Activated T-cell treated with anti-CD3 and anti-CD28 coated beads, Interleukin-2, amount 50 U/mL, for 4 hours (primary cell): ENCODE data around the gene LAMC1. TPM values are rescaled to one million over a fixed set of nuclear protein-coding genes. Genes with fewer than 3 reads are reported as not detected.

Experiments
- ATAC-seq, 2 donors: fragments of 200-7000 bp; cut with Tn5 transposase; one replicate each; pipeline ENCODE4 v1.10.0; 2021
- DNase-seq: peaks from one replicate; pipeline ENCODE4 v3.0.0-alpha.2; 2020
- H3K27me3 Mint-ChIP-seq: one replicate; pipeline ENCODE4 v1.8.0; 2021; ENCODE audit warnings: low read depth, mixed read lengths
- H3K36me3 Mint-ChIP-seq: one replicate; pipeline ENCODE4 v1.8.0; 2022; ENCODE audit warnings: mixed read lengths; ENCODE audit not compliant: insufficient read depth
- H3K4me1 Mint-ChIP-seq: one replicate; pipeline ENCODE4 v1.8.0; 2021; ENCODE audit warnings: low read depth, mixed read lengths
- H3K4me3 Mint-ChIP-seq: one replicate; pipeline ENCODE4 v1.8.0; 2021; ENCODE audit warnings: mild to moderate bottlenecking, moderate library complexity, mixed read lengths
- H3K9me3 Mint-ChIP-seq: one replicate; pipeline ENCODE4 v1.8.0; 2021; ENCODE audit warnings: mixed read lengths
- total RNA-seq, 3 donors: library from RNA; stranded (reverse); gene quantifications; one replicate each; pipeline ENCODE4 v1.2.1, GENCODE V29; 2021

LAMC1 gene
- total RNA-seq, 3 donors from 2014 or later = 0.61 to 1.0 (median 0.84) TPM

DNA sequence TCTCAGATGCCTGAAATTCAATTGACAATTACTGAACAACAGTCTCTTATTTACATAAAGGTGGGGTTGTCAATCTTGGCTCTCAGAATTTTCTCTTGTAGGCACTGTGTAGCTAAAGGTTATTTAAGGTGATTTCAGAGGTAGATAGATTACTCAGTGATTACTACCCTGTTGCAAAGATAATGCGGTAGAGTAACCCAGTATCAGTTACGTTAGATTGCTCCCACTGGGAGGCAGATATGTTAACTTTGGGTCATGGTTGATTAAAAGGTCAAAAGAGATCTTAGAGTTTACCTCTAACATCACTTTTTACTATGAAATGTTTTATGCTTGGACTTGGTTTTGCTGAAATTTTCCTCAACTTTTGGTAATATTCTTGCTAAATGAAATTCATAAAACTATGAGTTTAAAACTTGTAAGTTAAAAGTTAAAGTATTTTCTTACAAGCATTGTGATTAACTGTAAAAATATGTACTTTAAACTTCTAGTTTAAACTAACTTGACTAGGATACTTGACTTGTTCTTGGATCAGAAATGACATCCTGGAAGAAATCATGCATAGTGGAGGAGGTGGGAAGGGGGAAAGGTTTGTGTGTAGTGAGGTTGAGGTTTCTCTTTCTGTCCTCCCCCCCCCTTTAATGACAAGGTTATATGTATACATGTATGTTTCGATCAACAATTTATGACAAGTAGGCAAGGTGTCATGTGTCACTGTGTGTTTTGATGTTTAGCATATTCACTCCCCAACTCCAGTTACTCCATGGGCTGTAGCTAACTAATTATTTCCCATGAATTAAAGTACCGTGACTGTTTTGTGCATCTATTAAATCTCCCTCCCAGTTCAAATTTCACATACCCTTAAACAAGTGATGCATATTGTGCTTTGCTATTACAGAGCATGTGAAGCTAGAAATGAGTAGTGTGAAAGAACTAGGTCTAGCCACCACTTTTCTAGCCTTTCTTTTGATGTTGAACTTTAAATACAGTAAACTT is 2.9 kb downstream of the LAMC1 start:
- H3K36me3 Mint-ChIP-seq = no peaks in the 10 kb centered on the region
- peaks cover 72% of the 10 kb centered on the region for H3K27me3 Mint-ChIP-seq
- ATAC-seq (no peak), DNase-seq (no peak)
- H3K9me3 Mint-ChIP-seq = peaks cover 4% of the 10 kb centered on the region
- H3K4me1 Mint-ChIP-seq = peaks cover 20% of the 10 kb centered on the region
- H3K4me3 Mint-ChIP-seq = no peak overlapping the region

DNA sequence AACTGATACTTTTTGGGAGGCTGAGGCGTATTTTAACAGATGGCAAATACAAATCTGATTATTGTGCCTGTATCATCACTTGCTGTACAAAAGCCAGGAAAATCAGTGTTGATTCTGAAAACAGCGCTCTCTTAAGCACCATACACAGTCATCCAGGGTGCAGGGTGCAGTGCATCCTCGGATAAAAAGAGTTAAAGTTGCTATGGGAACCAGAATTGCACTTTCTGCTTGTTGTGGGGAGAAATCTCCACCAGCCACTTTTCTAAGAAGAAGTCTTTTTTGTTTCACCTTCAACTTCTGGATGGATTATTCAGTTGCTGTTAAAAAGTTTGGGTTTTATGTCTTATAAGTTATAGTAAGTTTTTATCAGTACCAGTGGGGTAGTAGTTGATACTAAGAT is 3.8 kb downstream of the LAMC1 start:
- no peak for DNase-seq
- Mint-ChIP-seq H3K36me3 (no peaks in the 10 kb centered on the region), H3K9me3 (no peaks in the 10 kb centered on the region), H3K4me3 (no peak overlapping the region), H3K4me1 (peaks cover 17% of the 10 kb centered on the region), H3K27me3 (peaks cover 65% of the 10 kb centered on the region)
- no peak for ATAC-seq

DNA sequence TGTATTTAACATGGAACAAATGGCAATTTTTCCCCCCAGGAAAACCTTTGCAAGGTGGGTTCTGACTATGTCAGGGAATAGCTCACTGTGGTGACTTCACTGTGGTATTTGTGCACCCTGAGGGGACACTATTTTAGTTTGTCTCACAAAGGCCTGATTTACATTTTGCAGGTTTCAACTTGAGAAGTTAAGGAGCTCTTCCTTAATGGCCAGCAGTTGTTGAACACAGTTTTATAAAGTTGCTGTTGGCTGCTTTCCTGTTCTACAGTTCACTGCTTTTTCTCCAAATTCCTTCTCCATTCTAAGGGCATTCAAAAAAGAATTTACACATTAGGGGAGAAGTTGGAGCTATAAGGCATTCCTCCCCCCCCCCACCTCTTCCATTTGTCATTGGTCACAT is 4.6 kb downstream of the LAMC1 start:
- Mint-ChIP-seq H3K9me3 (no peaks in the 10 kb centered on the region), H3K36me3 (no peaks in the 10 kb centered on the region), H3K4me3 (no peak overlapping the region), H3K4me1 (peaks cover 13% of the 10 kb centered on the region), H3K27me3 (peaks cover 60% of the 10 kb centered on the region)
- ATAC-seq (no peak), DNase-seq (no peak)

DNA sequence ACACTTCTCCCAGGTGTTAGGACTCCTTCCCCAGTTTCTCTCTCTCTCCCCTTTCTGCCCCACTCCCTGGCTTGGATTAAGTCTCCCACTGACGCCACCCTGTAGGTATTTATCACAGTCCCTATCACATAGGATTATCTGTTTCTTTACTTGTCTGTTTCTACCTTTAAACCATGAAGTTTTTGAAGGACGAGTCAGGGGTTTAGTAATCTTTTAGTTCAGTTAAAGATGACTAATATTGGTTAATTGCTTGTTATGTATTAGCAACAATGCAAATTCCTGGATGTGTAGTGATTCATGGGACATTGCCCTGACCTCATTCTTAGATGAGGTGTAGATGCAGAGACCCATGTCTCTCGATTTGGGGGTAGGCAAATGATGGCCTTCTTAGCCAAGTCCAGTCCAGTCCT is 6.4 kb downstream of the LAMC1 start:
- Mint-ChIP-seq H3K36me3 (no peaks in the 10 kb centered on the region), H3K9me3 (no peaks in the 10 kb centered on the region)
- DNase-seq = no peak

DNA sequence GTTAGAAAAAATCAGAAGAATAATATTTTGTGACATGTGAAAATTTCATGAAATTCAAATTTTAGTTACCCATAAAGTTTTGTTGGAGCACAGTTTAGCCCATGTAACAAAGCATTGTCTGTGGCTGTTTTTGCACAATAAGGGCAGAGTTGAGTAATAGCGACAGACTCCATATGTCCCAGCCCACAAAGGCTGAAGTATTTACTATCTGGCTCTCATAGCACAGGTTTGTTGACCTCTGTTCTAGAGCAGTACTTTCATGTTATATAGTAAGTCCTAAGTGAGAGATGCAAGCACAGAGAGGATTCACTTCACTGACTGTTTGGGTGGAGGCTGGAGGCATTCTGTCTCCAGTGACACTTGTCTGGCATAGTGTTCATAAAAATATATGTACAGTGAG is 6.8 kb downstream of the LAMC1 start:
- ATAC-seq (no peak), DNase-seq (no peak)
- Mint-ChIP-seq H3K9me3 (no peaks in the 10 kb centered on the region), H3K27me3 (peaks cover 54% of the 10 kb centered on the region), H3K36me3 (no peaks in the 10 kb centered on the region), H3K4me3 (no peak overlapping the region), H3K4me1 (peaks cover 14% of the 10 kb centered on the region)

More for the DNA sequence above, 6.4 kb downstream of the LAMC1 start:
- ATAC-seq = no peak
- H3K27me3 Mint-ChIP-seq = peaks cover 56% of the 10 kb centered on the region
- H3K4me3 Mint-ChIP-seq = no peak overlapping the region
- H3K4me1 Mint-ChIP-seq = peaks cover 17% of the 10 kb centered on the region

DNA sequence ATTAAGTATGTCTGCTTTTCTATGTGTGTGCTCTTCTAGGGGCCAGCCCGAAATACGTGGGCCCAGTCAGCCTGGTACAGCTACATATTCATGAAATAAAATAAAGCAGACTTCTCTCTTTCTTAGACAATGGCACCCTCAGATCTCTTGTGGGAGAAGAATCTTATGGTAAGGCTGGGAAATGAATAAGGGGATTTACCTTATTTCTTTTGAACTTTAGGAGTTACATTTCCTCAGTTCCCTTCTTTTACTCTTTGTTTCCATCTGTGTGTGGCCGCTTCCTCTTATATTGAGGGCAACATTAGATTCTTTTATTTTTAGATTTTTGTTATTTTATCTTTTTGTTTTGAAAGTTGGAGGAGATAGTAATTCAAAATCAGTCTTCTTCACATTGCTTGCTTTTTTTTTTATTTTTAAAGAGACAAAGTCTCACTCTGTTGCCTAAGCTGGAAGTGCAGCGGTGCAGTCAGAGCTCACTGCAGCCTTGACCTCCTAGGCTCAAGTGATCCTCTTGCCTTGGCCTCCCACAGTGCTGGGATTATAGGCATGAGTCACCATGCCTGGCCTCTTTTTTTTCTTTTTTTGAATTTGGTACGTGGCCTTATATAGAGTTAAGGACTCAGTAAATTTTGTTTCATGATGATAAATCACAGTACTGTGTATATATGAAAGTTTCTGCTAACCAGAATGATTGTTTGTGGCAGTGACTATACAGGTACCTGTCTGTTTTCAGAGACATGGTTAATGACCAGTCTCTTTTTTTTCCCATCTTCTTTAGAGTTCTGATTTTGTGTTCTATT is 9.1 kb downstream of the LAMC1 start:
- Mint-ChIP-seq H3K9me3 (no peaks in the 10 kb centered on the region), H3K4me1 (peaks cover 14% of the 10 kb centered on the region), H3K27me3 (peaks cover 47% of the 10 kb centered on the region), H3K4me3 (no peak overlapping the region), H3K36me3 (no peaks in the 10 kb centered on the region)
- ATAC-seq (peak in 1 of 2 donors; percentile 61), DNase-seq (no peak)

DNA sequence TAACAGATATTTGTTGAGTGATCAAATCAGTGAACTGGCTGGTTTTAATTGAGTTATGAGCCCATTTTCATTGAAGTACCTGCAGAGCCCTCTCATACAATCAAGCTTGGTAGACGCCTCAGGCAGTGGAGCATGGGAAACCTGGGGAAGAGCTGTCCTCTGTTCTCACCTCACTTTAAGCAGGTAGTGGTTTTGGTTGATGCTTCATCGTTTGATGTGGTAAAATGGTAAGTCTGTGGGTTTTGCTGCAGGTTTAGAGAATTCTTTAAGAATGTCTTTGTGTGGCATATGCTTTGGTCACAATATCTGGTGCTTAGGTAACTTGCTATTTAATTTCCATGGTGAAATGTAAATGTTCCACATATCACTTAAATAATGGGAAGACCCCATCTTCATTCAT is 10.0 kb downstream of the LAMC1 start:
- Mint-ChIP-seq H3K4me3 (no peak overlapping the region), H3K27me3 (peaks cover 49% of the 10 kb centered on the region), H3K36me3 (no peaks in the 10 kb centered on the region), H3K4me1 (peaks cover 14% of the 10 kb centered on the region), H3K9me3 (no peaks in the 10 kb centered on the region)
- DNase-seq = peak; percentile 5
- ATAC-seq = peak; percentile 62 to 70

DNA sequence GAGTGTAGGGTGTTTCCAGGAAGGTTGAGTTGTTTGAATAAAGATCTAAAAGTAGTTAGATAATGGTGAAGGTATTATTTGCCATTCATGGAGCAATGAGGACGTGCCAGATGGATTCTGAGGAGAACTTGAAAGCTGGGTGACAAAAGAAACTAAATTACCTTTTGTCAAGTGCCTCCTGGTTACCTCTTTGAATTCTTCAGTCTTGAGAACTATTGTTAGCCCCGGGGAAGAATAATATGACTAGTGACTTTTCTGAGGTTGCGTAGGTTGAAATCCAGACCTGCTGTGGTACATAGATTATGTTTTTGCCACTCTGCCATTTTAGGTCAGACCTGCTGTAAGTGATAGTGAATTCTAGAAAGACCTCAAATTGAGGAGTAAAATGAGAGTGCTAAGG is 11.5 kb downstream of the LAMC1 start:
- peaks cover 49% of the 10 kb centered on the region for H3K27me3 Mint-ChIP-seq
- peaks cover 14% of the 10 kb centered on the region for H3K4me1 Mint-ChIP-seq
- DNase-seq (no peak), ATAC-seq (no peak)
- no peak overlapping the region for H3K4me3 Mint-ChIP-seq
- H3K36me3 Mint-ChIP-seq = no peaks in the 10 kb centered on the region
- H3K9me3 Mint-ChIP-seq = no peaks in the 10 kb centered on the region

DNA sequence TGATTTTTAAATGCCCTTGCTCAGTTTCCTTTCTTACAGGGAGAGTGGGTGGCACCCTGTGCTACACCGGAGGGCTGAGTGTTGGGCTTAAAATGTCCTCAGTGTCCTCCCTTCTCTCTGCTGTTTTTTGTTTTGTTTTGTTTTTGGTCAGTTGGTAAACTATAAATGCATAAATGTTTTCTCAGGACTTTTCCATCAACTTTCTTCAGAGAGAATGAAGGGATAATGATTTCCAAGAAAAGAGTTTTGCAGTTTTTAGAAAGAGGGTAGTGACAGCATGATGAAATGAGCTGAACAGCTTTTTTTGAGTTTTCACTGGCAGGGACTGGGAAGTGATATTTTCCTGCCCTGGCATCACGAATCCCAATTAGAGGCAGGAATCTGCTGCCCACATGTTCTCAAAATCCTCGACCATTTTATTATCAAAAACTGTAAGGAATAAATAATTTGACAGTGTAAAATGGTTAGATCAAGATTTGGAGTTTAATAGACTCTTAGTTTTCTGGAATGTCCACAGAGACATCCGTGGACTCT is 15.2 kb downstream of the LAMC1 start:
- Mint-ChIP-seq H3K36me3 (no peaks in the 10 kb centered on the region), H3K4me3 (no peak overlapping the region), H3K4me1 (peaks cover 9% of the 10 kb centered on the region), H3K9me3 (no peaks in the 10 kb centered on the region), H3K27me3 (peaks cover 67% of the 10 kb centered on the region)
- DNase-seq (no peak), ATAC-seq (no peak)

DNA sequence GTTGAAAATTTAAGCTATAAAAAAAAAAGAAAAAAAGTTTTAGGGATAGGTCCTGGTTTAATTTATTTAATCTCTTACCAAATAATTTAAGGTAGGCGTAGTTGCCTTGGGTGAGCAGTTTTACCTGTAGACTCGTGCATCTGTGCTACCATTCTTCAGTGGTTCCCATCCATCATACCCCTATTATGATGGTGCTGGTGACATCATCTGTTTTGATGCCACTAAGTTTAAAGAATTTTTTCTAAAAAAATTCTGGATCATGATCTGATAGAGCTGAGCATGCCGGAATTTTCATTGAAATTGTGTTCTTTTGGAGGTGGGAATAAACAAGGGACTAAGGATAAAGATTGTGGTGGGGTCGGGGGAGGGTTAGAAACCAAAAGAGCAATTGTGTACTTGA is 15.7 kb downstream of the LAMC1 start:
- no peak for DNase-seq
- Mint-ChIP-seq H3K4me1 (peaks cover 4% of the 10 kb centered on the region), H3K4me3 (no peak overlapping the region), H3K36me3 (no peaks in the 10 kb centered on the region), H3K27me3 (peaks cover 67% of the 10 kb centered on the region), H3K9me3 (no peaks in the 10 kb centered on the region)
- ATAC-seq = no peak

DNA sequence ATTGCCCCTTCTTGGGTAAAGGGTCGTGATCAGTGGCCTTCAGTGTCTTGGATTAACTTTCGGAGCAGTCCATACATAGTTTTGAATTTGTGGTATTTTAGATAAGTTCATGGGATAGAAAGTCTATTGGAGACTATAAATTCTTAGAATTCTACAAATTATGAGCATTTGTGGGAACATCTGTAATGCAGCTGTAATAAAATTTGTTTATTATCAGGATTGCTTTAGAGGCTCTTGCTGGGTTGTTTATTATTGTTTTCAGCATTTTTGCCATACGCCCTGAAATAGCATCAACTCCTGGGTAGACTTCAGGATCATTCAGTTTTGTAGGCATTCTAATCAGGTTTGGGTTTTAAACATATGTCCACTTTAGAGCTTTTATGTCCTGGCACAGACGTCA is 16.1 kb downstream of the LAMC1 start:
- H3K9me3 Mint-ChIP-seq = no peaks in the 10 kb centered on the region
- H3K4me1 Mint-ChIP-seq = peaks cover 3% of the 10 kb centered on the region
- DNase-seq = no peak
- no peak for ATAC-seq
- no peak overlapping the region for H3K4me3 Mint-ChIP-seq
- no peaks in the 10 kb centered on the region for H3K36me3 Mint-ChIP-seq
- H3K27me3 Mint-ChIP-seq = peaks cover 67% of the 10 kb centered on the region

DNA sequence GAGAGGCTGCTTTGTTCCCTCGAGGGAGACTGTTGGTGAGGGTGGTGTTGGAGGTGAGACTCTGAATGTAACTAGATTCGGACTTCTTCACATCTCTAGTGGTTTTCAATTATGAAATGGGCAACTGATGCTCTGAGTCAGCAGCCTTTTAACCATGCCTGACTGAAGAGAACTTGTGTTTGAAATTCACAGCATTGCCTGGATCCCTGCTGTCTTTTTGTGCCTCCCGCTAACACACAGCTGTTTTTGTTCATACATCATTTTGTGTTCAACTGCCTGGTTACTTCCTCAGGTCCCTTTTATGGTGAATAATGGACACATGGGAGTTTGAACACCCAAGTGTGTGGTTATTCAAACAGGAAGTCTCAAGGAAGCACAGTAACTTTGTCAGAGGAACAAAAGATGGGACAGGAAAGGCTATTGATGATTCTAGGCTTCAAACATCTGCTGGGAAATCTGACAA is 16.8 kb downstream of the LAMC1 start:
- ATAC-seq = no peak
- H3K36me3 Mint-ChIP-seq = no peaks in the 10 kb centered on the region
- peaks cover 61% of the 10 kb centered on the region for H3K27me3 Mint-ChIP-seq
- H3K4me1 Mint-ChIP-seq = no peaks in the 10 kb centered on the region
- no peak for DNase-seq
- no peak overlapping the region for H3K4me3 Mint-ChIP-seq
- no peaks in the 10 kb centered on the region for H3K9me3 Mint-ChIP-seq

DNA sequence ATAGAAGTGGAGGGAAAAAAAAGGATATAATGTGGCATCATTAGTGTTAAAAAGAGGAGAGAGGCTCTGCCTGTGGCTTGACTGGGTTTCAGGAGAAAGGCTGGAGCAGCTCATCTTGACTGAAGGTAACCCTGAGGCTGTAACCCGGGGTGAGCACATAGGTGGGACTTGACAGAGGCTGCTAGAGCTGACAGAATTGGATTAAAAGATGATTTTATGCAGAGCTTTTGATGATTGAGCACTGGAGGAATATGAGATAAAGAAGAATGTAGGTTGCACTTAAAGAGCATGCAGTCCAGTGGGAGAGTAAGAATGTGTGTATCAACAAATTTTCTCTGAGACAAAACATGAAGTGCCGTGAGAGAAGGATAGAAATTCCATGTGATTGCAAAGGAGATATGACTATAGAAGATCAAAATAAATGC is 17.3 kb downstream of the LAMC1 start:
- no peaks in the 10 kb centered on the region for H3K9me3 Mint-ChIP-seq
- H3K4me1 Mint-ChIP-seq = no peaks in the 10 kb centered on the region
- H3K27me3 Mint-ChIP-seq = peaks cover 58% of the 10 kb centered on the region
- no peaks in the 10 kb centered on the region for H3K36me3 Mint-ChIP-seq
- no peak for ATAC-seq
- no peak overlapping the region for H3K4me3 Mint-ChIP-seq
- no peak for DNase-seq

DNA sequence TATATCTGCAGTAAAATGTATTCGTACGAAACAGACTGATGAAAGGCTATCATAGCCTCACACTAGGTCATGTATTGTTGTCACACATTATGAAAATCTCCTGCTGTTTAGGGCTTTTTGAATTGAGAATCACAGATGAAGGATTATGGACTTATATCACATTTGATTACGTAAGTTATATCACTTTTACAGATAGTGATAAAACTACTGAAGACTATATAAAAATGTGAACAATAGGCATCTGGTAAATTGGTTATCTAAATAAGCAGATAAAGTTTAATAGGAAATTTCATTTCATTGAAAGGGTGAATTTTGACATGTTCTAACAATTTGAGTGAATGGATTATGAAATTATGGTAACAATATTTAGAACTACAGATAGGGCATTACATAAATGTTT is 20.0 kb downstream of the LAMC1 start:
- ATAC-seq (no peak), DNase-seq (no peak)
- Mint-ChIP-seq H3K36me3 (no peaks in the 10 kb centered on the region), H3K4me3 (no peak overlapping the region), H3K4me1 (no peaks in the 10 kb centered on the region), H3K27me3 (peaks cover 42% of the 10 kb centered on the region), H3K9me3 (no peaks in the 10 kb centered on the region)
